H1 (cell line): ENCODE data around the gene RTN3. TPM values are rescaled to one million over a fixed set of nuclear protein-coding genes. Genes with fewer than 3 reads are reported as not detected.
A peak's percentile ranks its signal among the peaks of the same experiment; 100 is the strongest.

Experiments used
- ATF2 ChIP-seq: IDR thresholded peaks from 2 replicates; pipeline ENCODE4 v1.6.1; 2012; ENCODE audit warnings: low read length, inconsistent platforms
- BRCA1 ChIP-seq: IDR thresholded peaks from 2 replicates; pipeline ENCODE4 v1.6.1; 2012; ENCODE audit warnings: low read depth, low read length, improper control_type of control experiment
- CBX5 ChIP-seq: fragments of 300-800, 300-1000 bp; sonication (generic); IDR thresholded peaks from 2 replicates; pipeline ENCODE4 v1.7.1; 2016; ENCODE audit warnings: antibody characterized with exemption, low read length, low read depth
- CHD2 ChIP-seq: IDR thresholded peaks from 2 replicates; pipeline ENCODE4 v1.6.1; 2012; ENCODE audit warnings: low read length, improper control_type of control experiment
- CTCF ChIP-seq, 3 experiments: IDR thresholded peaks; 1 replicate in 2 of 3; 2 replicates in 1 of 3; pipeline versions ENCODE4 v1.5.1 to v1.6.1; 2011; ENCODE audit warnings: low read length in 3 of 3, mild to moderate bottlenecking in 3 of 3, inconsistent platforms in 2 of 3, low read depth in 1 of 3, moderate library complexity in 1 of 3; ENCODE audit not compliant: insufficient read depth in 1 of 3; ENCODE audit errors: control extremely low read depth in 1 of 3
- E2F6 ChIP-seq: IDR thresholded peaks from 2 replicates; pipeline ENCODE4 v1.6.1; 2012; ENCODE audit warnings: inconsistent platforms
- HDAC6 ChIP-seq: IDR thresholded peaks from one replicate; pipeline ENCODE4 v1.7.1; 2012; ENCODE audit warnings: low read depth, mild to moderate bottlenecking, inconsistent platforms, low read length, moderate library complexity
- KDM5A ChIP-seq: fragments of 200-600 bp; IDR thresholded peaks from 2 replicates; pipeline ENCODE4 v1.7.1; 2012; ENCODE audit warnings: mild to moderate bottlenecking, low read length, inconsistent platforms, mixed read lengths
- MAX ChIP-seq: IDR thresholded peaks from 2 replicates; pipeline ENCODE4 v1.6.1; 2012; ENCODE audit warnings: inconsistent platforms
- PHF8 ChIP-seq: fragments of 200-600 bp; sonication (generic); conservative IDR thresholded peaks from 2 replicates; pipeline ENCODE4 v1.7.1; 2012; ENCODE audit warnings: low read depth, mild to moderate bottlenecking, inconsistent platforms, low read length, moderate library complexity
- POU5F1 ChIP-seq: IDR thresholded peaks from 2 replicates; pipeline ENCODE4 v1.6.1; 2011; ENCODE audit warnings: low read depth, mild to moderate bottlenecking, low read length, moderate library complexity
- RNF2 ChIP-seq: fragments of 200-900, 300-1000 bp; sonication (generic); IDR thresholded peaks from 2 replicates; pipeline ENCODE4 v1.7.1; 2016; ENCODE audit warnings: borderline replicate concordance, low read depth, mild to moderate bottlenecking, antibody characterized with exemption, low read length; ENCODE audit not compliant: poor library complexity, severe bottlenecking; ENCODE audit errors: missing control alignments
- SIN3A ChIP-seq, 2 experiments: IDR thresholded peaks in 1 of 2; conservative IDR thresholded peaks in 1 of 2; 2 replicates each; pipeline ENCODE4 v1.6.1; 2011 to 2012; ENCODE audit warnings: low read length in 2 of 2, improper control_type of control experiment in 1 of 2, low read depth in 1 of 2, mild to moderate bottlenecking in 1 of 2
- SP2 ChIP-seq: IDR thresholded peaks from 2 replicates; pipeline ENCODE4 v1.6.1; 2012; ENCODE audit warnings: mild to moderate bottlenecking, low read length, inconsistent platforms
- TCF12 ChIP-seq: IDR thresholded peaks from 2 replicates; pipeline ENCODE4 v1.6.1; 2011; ENCODE audit warnings: low read depth, mild to moderate bottlenecking, low read length
- USF2 ChIP-seq: IDR thresholded peaks from 2 replicates; pipeline ENCODE4 v1.6.1; 2011; ENCODE audit warnings: low read length, improper control_type of control experiment
- polyA plus RNA-seq, 7 experiments: library from polyadenylated mRNA; depleted of rRNA in 3 of 7; stranded (reverse) in 5 of 7; unstranded in 2 of 7; fragments of >200 nt in 5 of 7; fragments of 200-250 nt in 2 of 7; gene quantifications; 1 replicate in 5 of 7; 2 replicates in 1 of 7; 4 replicates in 1 of 7; pipeline versions ENCODE4 v1.2.1 to v1.2.3, GENCODE V29; 2011 to 2013; ENCODE audit warnings: missing spikeins in 2 of 7, mixed read lengths in 2 of 7
- total RNA-seq: library from RNA; stranded (reverse); fragmentation: NEBNext Ultra II Directional; extraction: Animal tissue kit (Norgen Biotek cat#: 25700); gene quantifications from 2 replicates; pipeline ENCODE4 v1.2.1, GENCODE V29; 2021

Gene RTN3
- total and polyA plus RNA-seq, 2 of the 8 experiments (the other 6 are each of a cell fraction or from before 2014, with no cell fraction given): 160 to 203 TPM

GRCh38 chr11:63671322-63672155 is 9.8 kb upstream of the RTN3 start, which contains the start of gene ATL3 (continued):
- TF ChIP-seq MAX: peak; percentile 100
- TF ChIP-seq E2F6: peak; percentile 100
- TF ChIP-seq POU5F1: no peak
- no peak for TF ChIP-seq BRCA1
- TF ChIP-seq PHF8: no peak; the same call in none of the 2 replicates
- TF ChIP-seq CTCF (IDR thresholded peaks at IDR 0.05; ENCODE audit: control extremely low read depth in 1 of 3, insufficient read depth in 1 of 3, low read depth in 1 of 3, low read length in 3 of 3): no peak
- TF ChIP-seq CBX5: no peak
- TF ChIP-seq CHD2: peak; percentile 10; the same call in 1 of the 2 replicates
- no peak for TF ChIP-seq SP2
- no peak; the same call in 1 of the 2 replicates for TF ChIP-seq USF2
- TF ChIP-seq TCF12: peak; percentile 86; the same call in 1 of the 2 replicates
- TF ChIP-seq KDM5A: no peak
- TF ChIP-seq ATF2: no peak
- TF ChIP-seq SIN3A (conservative IDR thresholded peaks at IDR 0.05 in 1 of 2, IDR thresholded peaks at IDR 0.05 in 1 of 2; ENCODE audit: low read depth in 1 of 2, low read length in 2 of 2): peak in 1 of 2 experiments; percentile 66; a peak in 2 of 4 replicates
- TF ChIP-seq HDAC6: no peak
- peak; percentile 90 for TF ChIP-seq RNF2
